ENCODE measurements around the gene EPG5.
A peak's percentile ranks its signal among the peaks of the same experiment; 100 is the strongest.

EPG5 gene

GRCh38 chr18:46001074-46001473, 33.9 kb upstream of the EPG5 start:
- no peak overlapping the region for H3K4me3 ChIP-seq (replicated peaks; ENCODE audit: insufficient read depth, low read length)
- H3K27ac ChIP-seq (replicated peaks), result 0 out of 2 replicates have a peak overlapping the region, but pooled peaks have one; percentile 2
- no peak for TF ChIP-seq POLR2AphosphoS5 (IDR thresholded peaks at IDR 0.05; ENCODE audit: low read depth)
- TF ChIP-seq SPI1 (IDR thresholded peaks at IDR 0.05; ENCODE audit: borderline replicate concordance, low read depth), result no peak
- no peak for TF ChIP-seq CTCF (IDR thresholded peaks at IDR 0.05; ENCODE audit: insufficient read depth, low read length)
- no peak for TF ChIP-seq REST (IDR thresholded peaks at IDR 0.05; ENCODE audit: insufficient replicate concordance, low read depth)
- TF ChIP-seq GABPA (IDR thresholded peaks at IDR 0.05; ENCODE audit: low read depth), result no peak
- no peaks in the 10 kb centered on the region for H3K27me3 ChIP-seq (ENCODE audit: insufficient read depth, poor library complexity, severe bottlenecking)
- no peak for DNase-seq (ENCODE audit: low read depth in 1 of 2, low spot score in 1 of 2)

- DNase-seq (ENCODE audit: low read depth in 1 of 2, low spot score in 1 of 2), result no peak
- H3K27ac ChIP-seq (replicated peaks), result no peak overlapping the region
- H3K4me3 ChIP-seq (replicated peaks; ENCODE audit: insufficient read depth, low read length), result no peak overlapping the region
- H3K27me3 ChIP-seq (ENCODE audit: insufficient read depth, poor library complexity, severe bottlenecking), result no peaks in the 10 kb centered on the region
- TF ChIP-seq POLR2AphosphoS5 (IDR thresholded peaks at IDR 0.05; ENCODE audit: low read depth) (no peak), CTCF (IDR thresholded peaks at IDR 0.05; ENCODE audit: insufficient read depth, low read length) (no peak), GABPA (IDR thresholded peaks at IDR 0.05; ENCODE audit: low read depth) (no peak), REST (IDR thresholded peaks at IDR 0.05; ENCODE audit: insufficient replicate concordance, low read depth) (no peak), SPI1 (IDR thresholded peaks at IDR 0.05; ENCODE audit: borderline replicate concordance, low read depth) (no peak)
These were observed 32.4 kb upstream of the EPG5 start for GRCh38 chr18:45999536-45999935.

- Histone ChIP-seq H3K27ac (replicated peaks) (peak overlapping the region; percentile 23; the same call in 1 of the 2 replicates), H3K4me3 (replicated peaks; ENCODE audit: insufficient read depth, low read length) (no peak overlapping the region), H3K27me3 (ENCODE audit: insufficient read depth, poor library complexity, severe bottlenecking) (no peaks in the 10 kb centered on the region)
- DNase-seq (ENCODE audit: low read depth in 1 of 2, low spot score in 1 of 2), result peak in 1 of 2 experiments; percentile 42
- TF ChIP-seq SPI1 (IDR thresholded peaks at IDR 0.05; ENCODE audit: borderline replicate concordance, low read depth) (no peak), GABPA (IDR thresholded peaks at IDR 0.05; ENCODE audit: low read depth) (no peak), POLR2AphosphoS5 (IDR thresholded peaks at IDR 0.05; ENCODE audit: low read depth) (no peak), CTCF (IDR thresholded peaks at IDR 0.05; ENCODE audit: insufficient read depth, low read length) (no peak), REST (IDR thresholded peaks at IDR 0.05; ENCODE audit: insufficient replicate concordance, low read depth) (no peak)
These were observed 31.1 kb upstream of the EPG5 start for GRCh38 chr18:45998244-45998643.
